Endothelial cell of umbilical vein (primary cell): ENCODE data around the gene LMTK3. TPM values are rescaled to one million over a fixed set of nuclear protein-coding genes. Genes with fewer than 3 reads are reported as not detected.

ENCODE experiments used
- BruUV-seq: library from RNA; stranded (reverse); fragments of 400-500 nt; replicated peaks from 2 replicates; lab custom pipeline; 2021; lab: Mats Ljungman, UMichigan
- CTCF ChIA-PET: fragments of 300-600, 350-600 bp; sonication (Branson Sonifier 250); formaldehyde crosslinking; loops from one replicate; lab custom pipeline; 2021; ENCODE audit warnings: antibody characterized with exemption, inconsistent platforms; lab: Charles Lee
- POLR2A ChIA-PET: fragments of 300-600, 350-600 bp; sonication (Branson Sonifier 250); formaldehyde crosslinking; loops from one replicate; lab custom pipeline; 2021; ENCODE audit warnings: antibody characterized with exemption, inconsistent platforms; lab: Charles Lee
- DNase-seq: peaks from one replicate; pipeline ENCODE4 v3.0.0-alpha.2; 2011; ENCODE audit warnings: low read depth, low spot score
- FAIRE-seq: peaks from 2 replicates; lab custom pipeline; 2011; peaks lifted over from hg19 to GRCh38; lab: Jason Lieb, UNC
- H2AFZ ChIP-seq: 2 replicates; pipeline ENCODE4 v1.6.0; 2012; ENCODE audit warnings: low read depth, low read length, control low read depth, inconsistent platforms
- H3K27ac ChIP-seq: 2 replicates; pipeline ENCODE4 v1.5.1; 2011; ENCODE audit warnings: low read depth, mild to moderate bottlenecking, control low read depth, low read length, moderate library complexity; ENCODE audit not compliant: insufficient read depth
- H3K27me3 ChIP-seq, 2 experiments: 2 replicates each; pipeline versions ENCODE4 v1.6.0 to v1.6.1; 2011; ENCODE audit warnings: low read length in 2 of 2, mixed read lengths in 1 of 2; ENCODE audit not compliant: control insufficient read depth in 2 of 2, insufficient read depth in 2 of 2
- H3K36me3 ChIP-seq, 2 experiments: 2 replicates in 1 of 2; 3 replicates in 1 of 2; pipeline ENCODE4 v1.5.1; 2011; ENCODE audit warnings: low read length in 2 of 2, mild to moderate bottlenecking in 1 of 2, moderate library complexity in 1 of 2; ENCODE audit not compliant: control insufficient read depth in 2 of 2, insufficient read depth in 2 of 2; ENCODE audit errors: extremely low read depth in 1 of 2
- H3K4me1 ChIP-seq: 3 replicates; pipeline ENCODE4 v1.5.1; 2011; ENCODE audit warnings: mild to moderate bottlenecking, low read length; ENCODE audit not compliant: control insufficient read depth, insufficient read depth; ENCODE audit errors: extremely low read depth
- H3K4me2 ChIP-seq: 2 replicates; pipeline ENCODE4 v1.6.1; 2011; ENCODE audit warnings: low read length, control low read depth, mixed read lengths; ENCODE audit not compliant: insufficient read depth
- H3K4me3 ChIP-seq, 3 experiments: fragments of 200-600 bp in 1 of 3; sonication (generic), shearing (Covaris generic) in 1 of 3; replicated peaks in 1 of 3; 2 replicates each; pipeline ENCODE4 v1.5.1; 2011 to 2016; ENCODE audit warnings: control low read depth in 3 of 3, low read length in 3 of 3, mild to moderate bottlenecking in 2 of 3, inconsistent platforms in 1 of 3, low read depth in 1 of 3, moderate library complexity in 1 of 3; ENCODE audit not compliant: insufficient read depth in 1 of 3
- H3K79me2 ChIP-seq: 2 replicates; pipeline ENCODE4 v1.6.0; 2012; ENCODE audit warnings: low read length, inconsistent platforms; ENCODE audit not compliant: control insufficient read depth, insufficient read depth
- H3K9ac ChIP-seq: replicated peaks from 2 replicates; pipeline ENCODE3; 2011; ENCODE audit warnings: low read length, control low read depth; ENCODE audit not compliant: insufficient read depth; ENCODE audit errors: extremely low read depth
- H3K9me1 ChIP-seq: replicated peaks from 3 replicates; pipeline ENCODE4 v1.6.0; 2011; ENCODE audit warnings: mild to moderate bottlenecking, low read length; ENCODE audit not compliant: control insufficient read depth, insufficient read depth; ENCODE audit errors: extremely low read depth
- H3K9me3 ChIP-seq: replicated peaks from 2 replicates; pipeline ENCODE4 v1.5.1; 2012; ENCODE audit warnings: low read length, inconsistent platforms; ENCODE audit not compliant: control insufficient read depth, insufficient read depth
- H4K20me1 ChIP-seq: replicated peaks from 2 replicates; pipeline ENCODE3; 2011; ENCODE audit warnings: mild to moderate bottlenecking, low read length; ENCODE audit not compliant: control insufficient read depth, insufficient read depth; ENCODE audit errors: extremely low read depth
- CTCF ChIP-seq, 2 donors: IDR thresholded peaks; 1 replicate in 1 of 2; 2 replicates in 1 of 2; pipeline ENCODE4 v1.5.1; 2011; ENCODE audit warnings: low read length in 2 of 2, mild to moderate bottlenecking in 2 of 2, moderate library complexity in 2 of 2, control low read depth in 1 of 2, inconsistent platforms in 1 of 2, low read depth in 1 of 2; ENCODE audit not compliant: insufficient read depth in 1 of 2; ENCODE audit errors: extremely low read depth in 1 of 2
- FOS ChIP-seq: IDR thresholded peaks from 2 replicates; pipeline ENCODE4 v1.6.1; 2011; ENCODE audit warnings: mild to moderate bottlenecking, low read length, moderate library complexity, borderline replicate concordance; ENCODE audit not compliant: insufficient read depth
- GATA2 ChIP-seq: IDR thresholded peaks from 2 replicates; pipeline ENCODE4 v1.7.0; 2011; ENCODE audit warnings: low read depth, mild to moderate bottlenecking, moderate library complexity, mixed read lengths, low read length; ENCODE audit not compliant: insufficient read length, insufficient read depth
- JUN ChIP-seq: IDR thresholded peaks from 2 replicates; pipeline ENCODE4 v1.6.1; 2011; ENCODE audit warnings: borderline replicate concordance, low read depth; ENCODE audit not compliant: insufficient read length, insufficient read depth
- MAX ChIP-seq: IDR thresholded peaks from 2 replicates; pipeline ENCODE4 v1.6.1; 2011; ENCODE audit not compliant: insufficient read depth, insufficient read length
- MYC ChIP-seq: IDR thresholded peaks from one replicate; pipeline ENCODE4 v1.6.1; 2011; ENCODE audit warnings: mild to moderate bottlenecking, low read depth, low read length
- POLR2A ChIP-seq: IDR thresholded peaks from 2 replicates; pipeline ENCODE4 v1.6.1; 2012; ENCODE audit warnings: low read depth, mild to moderate bottlenecking, control low read depth, low read length
- POLR2AphosphoS5 ChIP-seq: IDR thresholded peaks from 2 replicates; pipeline ENCODE4 v1.6.1; 2012; ENCODE audit warnings: low read depth, mild to moderate bottlenecking, control low read depth, low read length, moderate library complexity; ENCODE audit not compliant: insufficient read depth
- dilution Hi-C: fragments of 300-500 bp; cut with MboI; formaldehyde crosslinking; loops from one replicate; pipeline ENCODE4 v1.15.0; 2019; ENCODE audit warnings: low sequenced_read_pairs; ENCODE audit not compliant: extremely low pct_ligation_motif_present
- intact Hi-C: fragments of 100-400 bp; cut with micrococcal nuclease; formaldehyde crosslinking; loops from one replicate; pipeline ENCODE4 v1.10.0; 2022
- polyA plus RNA-seq, 4 experiments: library from polyadenylated mRNA; depleted of rRNA in 3 of 4; stranded (reverse) in 3 of 4; unstranded in 1 of 4; fragments of >200 nt; gene quantifications; 2 replicates each; pipeline versions ENCODE4 v1.2.1 to v1.2.3, GENCODE V29; 2011 to 2012; ENCODE audit warnings: missing spikeins in 1 of 4
- total RNA-seq: library from RNA; stranded (reverse); gene quantifications from 2 replicates; pipeline ENCODE4 v1.2.3, GENCODE V29; 2021

The LMTK3 gene
- total and polyA plus RNA-seq, 2 donors (not counting 3 experiments of a cell fraction or from before 2014, with no cell fraction given): 0.11 to 0.14 TPM

GRCh38 chr19:48484247-48484893 is 27.3 kb downstream of the LMTK3 start:
- no peaks in the 10 kb centered on the region for H3K79me2 ChIP-seq
- no peak overlapping the region for H3K27ac ChIP-seq
- no TSS peak for BruUV-seq
- H3K4me2 ChIP-seq: no peak overlapping the region
- H2AFZ ChIP-seq: no peak overlapping the region
- ChIA-PET CTCF (no interaction called here), POLR2A (no interaction called here)
- H3K27me3 ChIP-seq: no peaks in the 10 kb centered on the region
- no peak overlapping the region for H3K9ac ChIP-seq
- FAIRE-seq: no peak
- H3K9me3 ChIP-seq: no peaks in the 10 kb centered on the region
- peak; percentile 46 for TF ChIP-seq POLR2A
- TF ChIP-seq CTCF (IDR thresholded peaks at IDR 0.05; ENCODE audit: extremely low read depth in 1 of 2, insufficient read depth in 1 of 2, low read depth in 1 of 2, low read length in 2 of 2): no peak
- H3K36me3 ChIP-seq: peaks cover 0 to 2% of the 10 kb centered on the region in 2 experiments
- H3K4me3 ChIP-seq: no peak overlapping the region
- peaks cover 33% of the 10 kb centered on the region for H3K4me1 ChIP-seq
- no peak for DNase-seq
- intact Hi-C loops: loop anchor here (5.0 kb wide), 1 partner anchor 87 kb away; no protein-coding TSS in a partner anchor
- no peaks in the 10 kb centered on the region for H3K9me1 ChIP-seq
- dilution Hi-C loops: no loop called here
- H4K20me1 ChIP-seq: no peaks in the 10 kb centered on the region

DNA sequence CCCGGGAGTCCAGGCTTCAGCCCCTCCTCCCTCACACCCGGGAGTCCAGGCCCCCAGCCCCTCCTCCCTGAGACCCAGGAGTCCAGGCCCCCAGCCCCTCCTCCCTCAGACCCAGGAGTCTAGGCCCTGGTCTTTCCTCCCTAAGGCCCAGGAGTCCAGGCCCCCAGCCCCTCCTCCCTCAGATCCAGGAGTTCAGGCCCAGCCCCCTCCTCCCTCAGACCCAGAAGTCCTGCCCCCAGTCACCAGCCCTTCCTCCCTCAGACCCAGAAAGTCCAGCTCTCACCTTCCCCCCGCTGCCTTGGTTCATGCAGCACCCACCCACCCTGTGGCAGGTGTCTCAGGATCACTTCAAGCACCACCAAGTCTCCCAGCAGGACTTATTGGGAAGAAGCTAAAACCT is 28.3 kb downstream of the LMTK3 start:
- no peak for TF ChIP-seq POLR2AphosphoS5
- no peak for TF ChIP-seq MYC
- no peak for TF ChIP-seq CTCF (IDR thresholded peaks at IDR 0.05; ENCODE audit: extremely low read depth in 1 of 2, insufficient read depth in 1 of 2, low read depth in 1 of 2, low read length in 2 of 2)
- TF ChIP-seq JUN: no peak
- no peak for TF ChIP-seq FOS
- no peak for TF ChIP-seq MAX
- no peak for TF ChIP-seq GATA2
- intact Hi-C loops: loop anchor here (5.0 kb wide), 1 partner anchor 86 kb away; no protein-coding TSS in a partner anchor
- CTCF ChIA-PET: no interaction called here

More for the DNA sequence above, 28.3 kb downstream of the LMTK3 start:
- no peak overlapping the region for H3K4me2 ChIP-seq
- dilution Hi-C loops: no loop called here
- no peaks in the 10 kb centered on the region for H3K9me1 ChIP-seq
- no peaks in the 10 kb centered on the region for H3K79me2 ChIP-seq
- no peak overlapping the region for H3K4me3 ChIP-seq
- no peak overlapping the region for H2AFZ ChIP-seq
- H4K20me1 ChIP-seq: no peaks in the 10 kb centered on the region
- H3K27me3 ChIP-seq: no peaks in the 10 kb centered on the region
- no peak for DNase-seq
- H3K9ac ChIP-seq: no peak overlapping the region
- no peak for FAIRE-seq
- no peak overlapping the region for H3K27ac ChIP-seq
- POLR2A ChIA-PET: no interaction called here
- H3K4me1 ChIP-seq: peaks cover 30% of the 10 kb centered on the region
- BruUV-seq: no TSS peak
- no peaks in the 10 kb centered on the region for H3K9me3 ChIP-seq
- H3K36me3 ChIP-seq: peaks cover 0 to 8% of the 10 kb centered on the region in 2 experiments
